Lung (tissue), 13 donors: Measurements from ENCODE around the gene PLEKHS1. TPM values are rescaled to one million over a fixed set of nuclear protein-coding genes. Genes with fewer than 3 reads are reported as not detected.
"Not testable (repeated sequence)": the region's sequence is repeated elsewhere in the genome, so short reads cannot be mapped to it uniquely, and the experiment has no call there.

Experiments
- ATAC-seq: fragments of 200-7000 bp; cut with Tn5 transposase; one replicate; pipeline ENCODE4 v1.9.1; 2020; ENCODE audit warnings: moderate number of reproducible peaks; ENCODE audit not compliant: insufficient read depth, low FRiP score
- DNase-seq, 3 donors: peaks; one replicate each; pipeline ENCODE4 v3.0.0-alpha.2; 2013 to 2017
- H3K27ac ChIP-seq, 2 donors: one replicate each; pipeline ENCODE4 v1.5.1; 2013; ENCODE audit warnings: mild to moderate bottlenecking in 2 of 2, moderate library complexity in 2 of 2, control low read depth in 1 of 2, inconsistent platforms in 1 of 2, low read depth in 1 of 2, low read length in 1 of 2
- H3K27me3 ChIP-seq, 3 donors: one replicate each; pipeline ENCODE4 v1.5.1; 2013; ENCODE audit warnings: low read length in 2 of 3; ENCODE audit not compliant: control insufficient read depth in 3 of 3, insufficient read depth in 3 of 3
- H3K36me3 ChIP-seq, 4 donors: one replicate each; pipeline ENCODE4 v1.5.1; 2013; ENCODE audit warnings: low read length in 4 of 4, mild to moderate bottlenecking in 1 of 4, moderate library complexity in 1 of 4; ENCODE audit not compliant: control insufficient read depth in 4 of 4, insufficient read depth in 4 of 4
- H3K4me1 ChIP-seq, 5 donors: one replicate each; pipeline ENCODE4 v1.5.1; 2013; ENCODE audit warnings: low read length in 5 of 5, mild to moderate bottlenecking in 2 of 5, moderate library complexity in 1 of 5; ENCODE audit not compliant: control insufficient read depth in 5 of 5, insufficient read depth in 5 of 5
- H3K4me3 ChIP-seq: one replicate; pipeline ENCODE4 v1.5.1; 2013; ENCODE audit warnings: mild to moderate bottlenecking, control low read depth, moderate library complexity
- H3K9ac ChIP-seq, 2 donors: one replicate each; pipeline ENCODE4 v1.5.1; 2013; ENCODE audit warnings: low read length in 2 of 2, control low read depth in 1 of 2; ENCODE audit not compliant: insufficient read depth in 1 of 2
- H3K9me3 ChIP-seq, 4 donors: one replicate each; pipeline ENCODE4 v1.5.1; 2013; ENCODE audit warnings: low read length in 3 of 4, mild to moderate bottlenecking in 1 of 4, moderate library complexity in 1 of 4; ENCODE audit not compliant: control insufficient read depth in 4 of 4, insufficient read depth in 3 of 4
- WGBS, 2 donors: extraction: QIAGEN DNeasy Blood & Tissue Kit; methylation state at CpG; one replicate each; pipeline ENCODE4 v1.1.7; 2013; 5-methylcytosine and 5-hydroxymethylcytosine counted together
- polyA plus RNA-seq, 2 donors: library from polyadenylated mRNA; stranded (reverse); fragments of 200-250 nt; gene quantifications; one replicate each; pipeline ENCODE4 v1.2.1, GENCODE V29; 2013
- small RNA-seq: library from RNA; depleted of rRNA; stranded (forward); fragments of <200 nt; gene quantifications from one replicate; pipeline ENCODE3, GENCODE V24; 2014; ENCODE audit warnings: low replicate concordance
- total RNA-seq, 2 donors: library from RNA; depleted of rRNA in 1 of 2; stranded (reverse); fragments of >200 nt in 1 of 2; gene quantifications; one replicate each; pipeline ENCODE4 v1.2.1, GENCODE V29; 2014 to 2021
- TF ChIP-seq, protein P1 (sequence below): IDR thresholded peaks from 2 replicates; pipeline ENCODE4 v1.5.1; 2012; ENCODE audit warnings: mild to moderate bottlenecking; ENCODE audit errors: control extremely low read depth, extremely low read depth
- donor health status: control.
- donor health status: control.
- donor health status: Bipolar disorder and iron deficiency.
- donor health status: healthy.
- donor health status: DM: yes; HTN: yes; CAD: no.

PLEKHS1 gene
- total and polyA plus RNA-seq, 4 donors = 4.2 to 21.9 (median 10.4) TPM

DNA sequence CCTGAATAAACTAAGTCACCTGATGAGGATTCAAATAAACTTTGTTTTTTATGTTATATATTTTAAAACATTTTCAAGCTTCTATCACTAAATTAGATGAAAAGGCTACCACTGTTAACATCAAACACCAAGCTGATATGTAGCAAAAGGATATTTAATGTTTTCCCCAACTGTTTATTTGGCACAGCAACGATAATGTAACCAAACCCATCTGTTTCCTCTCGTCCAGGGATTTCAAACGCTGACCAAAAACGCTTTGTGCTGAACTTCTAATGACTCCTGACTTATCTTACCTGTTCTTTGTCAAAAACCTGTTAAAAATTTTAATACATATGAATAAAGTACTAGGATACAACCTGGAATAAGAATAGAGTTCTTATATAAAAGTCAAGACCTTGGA, 71.9 kb downstream of the PLEKHS1 start:
- WGBS, 2 donors = 43 to 57% methylated on average over 4 of the region's 4 CpGs

DNA sequence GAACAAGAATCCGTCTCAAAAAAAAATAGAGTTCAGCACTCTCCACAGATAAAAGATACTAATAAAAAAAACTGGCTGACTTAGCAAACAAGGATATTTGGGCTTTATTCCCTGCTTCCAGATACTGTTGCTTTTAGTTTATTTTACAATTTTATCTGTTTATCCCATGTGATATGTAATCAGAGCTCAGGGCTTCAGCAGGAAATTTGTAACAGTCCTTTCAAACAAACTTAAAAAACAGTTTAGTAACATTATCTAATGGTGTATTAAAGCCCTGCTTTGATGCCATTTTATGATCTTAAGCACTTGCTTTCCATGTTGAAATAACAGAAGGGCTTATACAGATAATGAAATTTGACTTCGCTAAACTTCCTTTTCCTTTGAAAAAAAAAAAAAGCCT, 74.3 kb downstream of the PLEKHS1 start:
- no peaks in the 10 kb centered on the region for H3K36me3 ChIP-seq
- peaks cover 0 to 20% (median 1%) of the 10 kb centered on the region in 5 donors for H3K4me1 ChIP-seq
- no peaks in the 10 kb centered on the region for H3K27me3 ChIP-seq
- no peaks in the 10 kb centered on the region for H3K9me3 ChIP-seq
- TF ChIP-seq, protein P1, sequence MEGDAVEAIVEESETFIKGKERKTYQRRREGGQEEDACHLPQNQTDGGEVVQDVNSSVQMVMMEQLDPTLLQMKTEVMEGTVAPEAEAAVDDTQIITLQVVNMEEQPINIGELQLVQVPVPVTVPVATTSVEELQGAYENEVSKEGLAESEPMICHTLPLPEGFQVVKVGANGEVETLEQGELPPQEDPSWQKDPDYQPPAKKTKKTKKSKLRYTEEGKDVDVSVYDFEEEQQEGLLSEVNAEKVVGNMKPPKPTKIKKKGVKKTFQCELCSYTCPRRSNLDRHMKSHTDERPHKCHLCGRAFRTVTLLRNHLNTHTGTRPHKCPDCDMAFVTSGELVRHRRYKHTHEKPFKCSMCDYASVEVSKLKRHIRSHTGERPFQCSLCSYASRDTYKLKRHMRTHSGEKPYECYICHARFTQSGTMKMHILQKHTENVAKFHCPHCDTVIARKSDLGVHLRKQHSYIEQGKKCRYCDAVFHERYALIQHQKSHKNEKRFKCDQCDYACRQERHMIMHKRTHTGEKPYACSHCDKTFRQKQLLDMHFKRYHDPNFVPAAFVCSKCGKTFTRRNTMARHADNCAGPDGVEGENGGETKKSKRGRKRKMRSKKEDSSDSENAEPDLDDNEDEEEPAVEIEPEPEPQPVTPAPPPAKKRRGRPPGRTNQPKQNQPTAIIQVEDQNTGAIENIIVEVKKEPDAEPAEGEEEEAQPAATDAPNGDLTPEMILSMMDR = no peak
- no peak for ATAC-seq
- no peak overlapping the region for H3K9ac ChIP-seq
- no peak overlapping the region for H3K27ac ChIP-seq
- 52 to 73% methylated on average over 2 of the region's 2 CpGs for WGBS, 2 donors
- no peak overlapping the region for H3K4me3 ChIP-seq
- DNase-seq = peak in 2 of 3 donors; percentile 84 to 89

More for the DNA sequence above, 71.9 kb downstream of the PLEKHS1 start:
- ATAC-seq = no peak
- no peaks in the 10 kb centered on the region for H3K9me3 ChIP-seq
- peak; percentile 22 to 93 (median 92) for DNase-seq
- H3K27ac ChIP-seq = no peak overlapping the region
- H3K4me1 ChIP-seq = peaks cover 0 to 25% (median 5%) of the 10 kb centered on the region in 5 donors
- no peaks in the 10 kb centered on the region for H3K36me3 ChIP-seq
- no peaks in the 10 kb centered on the region for H3K27me3 ChIP-seq
- H3K4me3 ChIP-seq = no peak overlapping the region
- no peak overlapping the region for H3K9ac ChIP-seq
- TF ChIP-seq, protein P1 = no peak

DNA sequence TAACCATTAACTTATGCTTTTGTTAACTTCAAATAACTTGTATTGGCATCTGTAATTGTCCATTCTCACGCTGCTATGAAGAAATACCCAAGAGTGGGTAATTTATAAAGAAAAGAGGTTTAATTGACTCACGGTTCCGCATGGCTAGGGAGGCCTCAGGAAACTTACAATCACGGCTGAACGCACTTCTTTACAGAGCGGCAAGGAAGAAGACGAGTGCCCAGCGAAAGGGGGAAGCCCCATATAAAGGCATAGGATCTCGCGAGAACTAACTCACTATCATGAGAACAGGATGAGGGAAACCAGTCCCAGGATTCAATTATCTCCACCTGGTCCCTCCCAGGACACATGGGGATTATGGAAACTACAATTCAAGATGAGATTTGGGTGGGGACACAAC, 77.1 kb downstream of the PLEKHS1 start:
- ATAC-seq, H3K36me3 ChIP-seq, H3K9me3 ChIP-seq, DNase-seq, H3K27me3 ChIP-seq, H3K9ac ChIP-seq, H3K4me1 ChIP-seq, H3K4me3 ChIP-seq, H3K27ac ChIP-seq: not testable (repeated sequence)
- WGBS, 2 donors = 94 to 97% methylated on average over 10 of the region's 10 CpGs

Small RNAs within 50 kb of the gene (small RNA-seq; reads per million reads assigned to genes)
- not detected for gene RF00560

Other genes starting within 250 kb of the PLEKHS1 start
- 1 to 10 TPM; 1.2 to 1.3 TPM for gene HABP2, start 198.6 kb upstream of the PLEKHS1 start, total RNA-seq
- gene HABP2, start 198.6 kb upstream of the PLEKHS1 start, polyA plus RNA-seq = under 1 TPM; 0.10 to 0.14 TPM
- not detected for gene NRAP, start 87.6 kb upstream of the PLEKHS1 start, total RNA-seq
- gene NRAP, start 87.6 kb upstream of the PLEKHS1 start, polyA plus RNA-seq = under 1 TPM; 0.02 to 0.04 TPM
- 10 to 100 TPM; 24.4 to 48.2 TPM for gene CASP7, start 71.8 kb upstream of the PLEKHS1 start, total RNA-seq
- gene CASP7, start 71.8 kb upstream of the PLEKHS1 start, polyA plus RNA-seq = 10 to 100 TPM; 15.4 to 28.7 TPM
- gene DCLRE1A, start 102.4 kb downstream of the PLEKHS1 start, total RNA-seq = 10 to 100 TPM in 1 of 2 donors, 1 to 10 TPM in 1; 6.2 to 12.1 TPM
- 1 to 10 TPM; 4.5 to 4.6 TPM for gene DCLRE1A, start 102.4 kb downstream of the PLEKHS1 start, polyA plus RNA-seq
- gene NHLRC2, start 103.0 kb downstream of the PLEKHS1 start, total RNA-seq = 10 to 100 TPM; 46.3 to 49.0 TPM
- gene NHLRC2, start 103.0 kb downstream of the PLEKHS1 start, polyA plus RNA-seq = 1 to 10 TPM; 4.2 to 7.5 TPM